Measurements from ENCODE around the gene SMOC1.
A peak's percentile ranks its signal among the peaks of the same experiment; 100 is the strongest.

The SMOC1 gene

DNA sequence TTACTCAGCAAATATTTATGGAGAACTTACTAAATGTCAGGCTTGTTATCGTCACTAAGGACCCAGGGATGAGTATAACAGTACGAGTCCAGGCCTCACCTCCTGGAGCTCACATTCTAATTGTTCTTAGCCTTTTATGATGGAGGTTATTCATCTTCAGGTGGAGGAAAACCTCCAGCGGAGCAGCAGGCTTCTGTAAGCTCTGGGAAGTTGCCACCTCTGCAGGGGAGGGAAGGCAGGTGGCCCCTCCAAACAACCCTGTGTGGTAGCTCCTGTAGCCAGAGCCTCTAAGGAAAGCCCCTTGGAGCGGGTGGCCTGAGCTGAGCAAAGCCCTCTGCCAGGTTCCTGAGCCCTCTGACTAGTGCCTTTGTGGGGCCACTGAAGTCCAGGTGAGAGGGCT, 104.1 kb downstream of the SMOC1 start:
- DNase-seq, result no peak

DNA sequence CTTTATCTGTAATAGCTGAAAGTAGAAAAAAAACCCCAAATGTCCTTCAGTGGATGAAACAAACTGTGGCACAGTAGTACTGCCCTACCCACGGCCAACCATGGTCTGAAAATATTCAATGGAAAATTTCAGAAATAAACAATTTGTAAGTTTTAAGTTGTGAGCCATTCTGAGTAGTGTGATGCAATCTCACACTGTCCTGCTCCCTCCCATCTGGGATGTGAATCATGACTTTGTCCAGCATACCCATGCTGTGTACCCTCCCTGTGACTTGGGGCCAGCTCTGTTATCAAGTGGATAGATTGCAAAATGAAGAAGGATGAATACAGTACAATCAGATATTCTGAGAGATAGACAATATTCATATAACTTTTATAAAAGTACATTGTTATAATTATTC, 106.2 kb downstream of the SMOC1 start:
- DNase-seq, result no peak

GRCh38 chr14:69986336-69986735, 107.1 kb downstream of the SMOC1 start:
- DNase-seq, result no peak

DNA sequence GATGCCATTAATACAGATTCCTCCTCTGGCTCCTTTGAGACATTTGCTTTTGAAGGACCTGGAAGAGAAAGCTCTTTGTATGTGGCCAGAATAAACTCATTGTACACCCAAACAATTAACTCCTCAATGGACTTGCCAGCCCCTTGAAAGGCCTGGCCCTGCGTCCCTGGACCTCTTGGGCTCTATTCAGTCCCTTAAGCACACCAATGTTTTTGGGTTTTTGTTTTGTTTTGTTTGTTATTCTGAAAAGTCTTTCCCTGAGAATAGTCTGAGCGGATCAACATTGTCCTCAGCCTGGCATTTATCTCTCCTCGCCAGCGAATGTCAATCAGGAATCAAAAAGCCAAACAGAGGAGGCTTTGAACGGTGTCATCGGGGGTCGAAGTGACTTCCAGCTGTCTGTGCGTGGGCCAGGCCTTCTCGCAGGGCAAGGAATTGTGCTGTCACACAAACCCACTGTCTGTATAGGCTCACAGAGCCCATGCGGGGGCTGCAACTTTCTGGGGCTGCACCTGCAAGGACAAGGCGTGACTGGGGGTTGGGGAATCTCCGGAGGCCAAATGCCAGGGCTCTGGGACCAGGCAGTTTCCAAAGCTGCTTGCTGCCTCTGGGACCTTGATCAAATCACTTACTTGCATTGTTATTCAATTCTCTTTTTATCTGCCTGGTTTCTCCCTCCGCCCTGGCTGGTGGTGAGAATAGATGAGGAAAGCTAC, 108.3 kb downstream of the SMOC1 start:
- DNase-seq, result no peak

DNA sequence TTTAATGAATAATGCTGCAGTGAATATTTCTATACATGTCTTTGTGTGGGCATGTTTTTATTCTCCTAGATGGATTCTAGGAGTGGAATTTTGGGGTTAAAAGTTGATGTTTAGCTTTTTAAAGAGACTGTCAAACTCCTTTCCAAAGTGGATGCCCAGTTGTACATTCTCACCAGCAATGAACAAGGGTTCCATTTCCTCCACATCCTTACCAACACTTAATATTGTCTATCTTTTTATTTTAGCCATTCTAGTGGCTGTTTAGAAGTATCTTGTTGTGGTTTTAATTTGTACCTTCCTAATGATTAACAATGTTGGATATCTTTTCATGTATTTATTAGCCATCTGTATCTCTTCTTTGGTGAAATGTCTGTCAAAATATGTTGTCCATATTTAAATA, 109.8 kb downstream of the SMOC1 start:
- no peak for DNase-seq

DNA sequence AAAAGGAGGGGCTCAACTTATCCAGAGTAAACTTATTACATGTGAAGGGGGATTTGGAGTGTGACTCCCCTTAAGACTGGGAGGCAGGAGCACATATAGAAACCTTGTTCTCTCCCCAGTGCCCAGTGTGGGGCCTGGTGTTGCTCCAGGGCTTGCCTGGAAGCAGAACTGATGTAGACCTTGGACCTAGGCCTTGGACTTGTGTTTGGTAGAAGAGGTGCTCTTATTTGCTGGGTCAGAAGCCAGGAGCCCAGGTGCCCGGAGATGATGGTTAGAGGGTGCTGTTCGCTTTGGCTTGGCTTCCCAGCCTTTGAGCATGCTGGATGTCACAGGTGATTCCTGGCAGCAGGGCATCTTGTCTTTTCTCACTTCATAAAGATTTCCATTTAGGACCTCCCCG, 110.4 kb downstream of the SMOC1 start:
- DNase-seq, result no peak

GRCh38 chr14:69990323-69990722, 111.1 kb downstream of the SMOC1 start:
- peak; percentile 32 for DNase-seq

DNA sequence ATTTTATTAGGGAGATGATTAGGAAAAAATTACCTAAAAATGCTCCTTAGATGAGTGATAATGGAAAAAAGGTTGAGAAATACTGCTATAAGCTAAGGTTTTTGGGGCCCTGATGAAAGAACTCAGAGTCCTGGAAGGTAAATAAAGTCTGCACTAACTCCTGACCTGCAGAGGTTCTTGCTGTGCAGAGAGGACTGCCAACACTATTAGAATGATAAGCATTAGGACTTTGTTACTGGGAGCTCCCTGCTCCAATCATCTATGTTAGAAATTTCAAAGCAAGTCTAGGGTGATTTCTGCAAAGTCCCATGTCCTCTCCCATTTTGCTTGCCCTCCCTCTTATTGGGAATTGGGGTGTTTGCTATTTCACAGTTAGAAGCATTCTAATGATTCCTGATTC, 112.2 kb downstream of the SMOC1 start:
- no peak for DNase-seq

DNA sequence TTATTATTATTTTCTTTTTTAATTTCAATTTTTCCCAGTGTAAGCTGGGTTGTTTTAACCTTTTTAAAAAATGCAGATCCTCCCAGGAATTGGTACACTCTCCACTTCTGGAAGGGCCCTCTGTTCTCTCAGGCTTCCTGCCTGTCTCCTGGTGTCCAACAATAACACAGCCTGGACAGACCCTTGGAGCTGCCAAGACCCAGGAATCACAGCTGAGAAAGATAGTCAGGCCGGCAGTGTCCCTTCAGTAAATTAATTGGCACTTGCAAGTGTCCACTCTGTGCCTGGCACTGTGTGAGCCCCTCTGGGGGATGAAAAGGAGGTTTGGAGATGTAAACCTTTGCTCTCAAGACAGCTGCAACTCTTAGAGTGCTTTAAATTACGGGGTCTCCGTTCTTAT, 113.3 kb downstream of the SMOC1 start:
- no peak for DNase-seq

DNA sequence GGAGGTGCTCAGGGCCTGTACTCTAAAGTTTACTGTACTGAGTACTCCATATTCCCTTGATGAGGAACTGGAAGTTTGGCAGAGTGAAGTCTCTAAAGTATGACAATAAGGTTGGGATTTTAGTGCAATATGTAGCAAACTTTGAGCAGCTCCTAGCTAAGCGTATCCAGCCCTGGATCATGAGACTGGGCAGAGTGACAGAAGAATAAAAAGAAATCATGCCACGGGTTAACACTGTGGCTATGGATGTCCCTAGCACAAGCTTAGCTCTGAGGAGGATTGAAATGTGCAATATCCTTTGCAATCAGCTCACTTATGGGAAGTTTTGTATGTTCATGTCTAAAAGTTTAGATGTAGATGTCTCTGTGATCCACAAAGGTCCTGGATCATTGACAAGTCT, 114.1 kb downstream of the SMOC1 start:
- no peak for DNase-seq

DNA sequence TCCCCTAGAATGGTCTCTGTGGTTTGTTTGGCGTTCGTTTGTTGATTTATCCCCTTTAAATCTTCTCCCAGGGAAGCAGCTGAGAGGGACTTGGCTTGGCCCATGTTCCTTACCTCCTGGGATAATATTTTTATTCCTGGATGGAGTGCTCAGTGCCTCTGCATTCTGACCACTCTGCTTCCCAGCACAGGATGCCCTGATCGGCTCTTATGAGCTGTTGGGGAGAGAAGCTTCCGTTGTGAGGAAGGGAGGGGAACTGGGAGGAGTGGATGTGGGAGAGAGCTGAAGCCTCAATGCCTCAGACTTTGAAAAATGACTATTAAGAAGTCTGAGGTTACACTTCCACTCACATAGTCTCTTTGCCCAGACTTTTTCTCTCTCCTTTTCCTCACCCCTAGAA, 114.8 kb downstream of the SMOC1 start:
- no peak for DNase-seq

DNA sequence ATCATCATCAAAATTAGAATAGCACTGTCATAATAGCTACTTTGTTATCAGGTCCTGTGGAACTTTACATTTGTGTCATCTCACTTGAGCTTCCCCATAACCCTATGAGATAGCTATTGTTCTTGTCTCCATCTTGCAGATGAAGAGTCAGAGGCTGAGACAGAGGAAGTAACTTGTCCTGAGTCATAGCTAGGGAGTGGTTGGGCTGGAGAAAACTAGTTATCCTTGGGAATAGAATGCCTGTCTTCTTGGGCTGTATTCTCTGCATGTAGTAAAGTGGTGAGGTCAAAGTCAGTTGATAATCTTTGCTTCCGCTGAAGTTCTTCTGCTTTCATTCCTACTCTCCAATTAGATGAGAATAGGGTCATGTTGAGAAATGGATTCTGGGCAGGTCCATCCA, 117.0 kb downstream of the SMOC1 start:
- no peak for DNase-seq

GRCh38 chr14:69997849-69998248, 118.6 kb downstream of the SMOC1 start:
- no peak for DNase-seq

DNA sequence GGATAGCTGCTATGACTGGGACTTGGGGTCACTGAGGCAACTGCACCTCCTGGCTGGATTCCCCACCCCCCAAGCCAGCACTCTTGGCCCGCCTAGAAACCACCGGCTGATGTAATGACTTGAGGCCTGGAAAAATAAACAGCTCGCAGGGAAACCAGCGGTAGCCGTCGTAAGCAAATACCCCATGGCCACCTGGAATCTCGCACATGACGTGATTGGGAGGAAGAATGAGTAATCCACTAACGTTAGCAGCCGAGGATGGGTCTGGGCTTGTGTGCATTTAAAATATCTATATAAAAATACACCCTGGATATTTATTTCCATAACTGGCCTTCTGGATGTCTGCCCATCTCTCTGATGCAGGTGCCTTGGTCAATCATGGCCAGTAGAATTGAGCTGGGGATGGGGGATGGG, 120.1 kb downstream of the SMOC1 start:
- no peak for DNase-seq

DNA sequence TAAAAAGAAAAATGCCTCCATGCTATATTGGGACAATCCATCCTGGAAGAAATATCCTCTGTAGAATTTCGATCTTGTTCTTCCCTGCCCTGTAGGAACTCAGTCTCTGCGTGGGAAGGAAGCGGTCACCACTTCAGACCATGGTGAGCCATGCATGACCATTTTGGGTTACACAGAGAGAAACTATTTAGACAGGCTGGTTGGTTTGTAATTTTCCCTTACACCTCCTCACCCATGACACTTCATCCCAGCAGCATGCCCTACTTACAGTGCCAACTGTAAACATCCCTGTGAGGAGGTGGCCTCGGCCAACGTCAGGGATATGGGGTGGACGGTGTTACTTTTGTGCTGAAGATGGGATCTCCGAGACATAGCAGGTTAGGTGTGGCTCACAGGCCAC, 121.4 kb downstream of the SMOC1 start:
- DNase-seq, result no peak

- DNase-seq, result no peak
Observed at GRCh38 chr14:70002589-70003346, 123.6 kb downstream of the SMOC1 start.

DNA sequence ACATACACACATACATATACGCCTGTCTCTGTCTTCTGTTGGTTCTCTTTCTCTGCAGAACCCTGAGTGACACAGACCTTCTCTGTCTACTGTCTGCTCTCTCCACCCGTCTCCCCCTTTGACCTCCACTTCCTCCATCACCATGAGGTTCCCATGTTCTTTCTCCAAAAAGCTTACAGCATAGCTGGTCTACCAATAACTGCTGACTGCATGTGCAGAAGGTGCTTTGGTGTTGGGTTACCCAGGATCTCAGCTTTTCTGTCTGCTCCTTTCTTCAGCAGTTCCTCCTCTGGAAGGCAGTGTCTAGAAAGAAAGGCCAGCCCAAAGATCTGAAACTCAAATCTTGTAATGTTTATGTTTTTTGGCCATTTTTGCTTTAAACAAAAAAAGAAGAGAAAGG, 125.6 kb downstream of the SMOC1 start:
- DNase-seq, result no peak

DNA sequence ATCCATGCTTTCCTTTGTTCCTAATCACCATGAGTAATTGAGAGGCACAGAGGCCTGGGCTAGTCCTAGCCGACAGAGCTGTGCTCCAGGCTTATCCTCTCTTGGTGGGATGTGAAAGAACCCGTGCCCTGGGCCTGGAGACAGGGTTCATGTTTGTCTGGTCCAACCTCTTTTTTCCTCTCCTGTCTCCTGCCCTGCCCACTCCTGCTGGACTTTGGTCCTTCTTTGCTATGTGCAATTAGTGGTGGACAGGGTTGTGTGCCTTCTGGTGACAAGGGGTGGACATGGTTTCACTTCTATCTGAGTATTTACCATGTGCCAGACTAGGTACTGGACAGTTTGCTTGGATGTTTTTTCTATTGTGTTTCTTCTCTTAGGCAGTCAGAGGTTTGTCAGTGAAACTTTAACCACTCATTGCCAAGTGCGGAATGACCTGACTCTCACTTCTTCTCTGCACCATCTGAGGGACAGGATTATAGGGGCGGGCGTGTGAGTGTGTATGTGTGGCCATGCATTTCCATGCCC, 126.1 kb downstream of the SMOC1 start:
- DNase-seq, result no peak

GRCh38 chr14:70006699-70007098, 127.5 kb downstream of the SMOC1 start:
- DNase-seq, result no peak

- no peak for DNase-seq
Observed at GRCh38 chr14:70008284-70009262, 129.4 kb downstream of the SMOC1 start.

- no peak for DNase-seq
Observed at GRCh38 chr14:70009961-70010360, 130.7 kb downstream of the SMOC1 start.

- DNase-seq, result no peak
Observed at GRCh38 chr14:70011098-70011497, 131.9 kb downstream of the SMOC1 start.

DNA sequence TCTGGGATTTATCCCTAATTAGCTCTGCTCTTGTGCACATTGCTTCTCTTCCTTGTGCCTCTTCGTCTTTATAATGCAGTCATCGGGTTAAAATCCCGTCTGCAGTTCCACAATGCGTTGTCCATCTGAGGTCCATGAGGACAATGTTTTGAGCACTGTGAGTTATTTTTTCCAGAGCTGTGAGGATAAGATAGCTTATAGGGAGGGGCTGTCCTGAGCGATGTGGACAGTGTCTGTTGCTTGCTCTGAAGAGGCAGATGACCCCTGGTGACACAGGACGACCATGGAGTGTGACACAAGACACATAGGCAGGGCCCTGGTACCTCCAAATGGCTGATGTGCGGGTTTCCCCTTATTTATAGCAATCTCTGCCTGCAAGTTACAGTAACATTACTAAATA, 132.5 kb downstream of the SMOC1 start:
- DNase-seq, result no peak
